GM19328 (cell line): ENCODE results near the gene CRTAP.
A peak's percentile ranks its signal among the peaks of the same experiment; 100 is the strongest.
"Not testable (repeated sequence)": the region's sequence is repeated elsewhere in the genome, so short reads cannot be mapped to it uniquely, and the experiment has no call there.

Experiments
- ATAC-seq: cut with Tn5 transposase; IDR thresholded peaks from one replicate; pipeline ENCODE4 v1.9.1; 2021; ENCODE audit warnings: mild to moderate bottlenecking, moderate library complexity; ENCODE audit not compliant: unreplicated experiment

CRTAP gene

GRCh38 chr3:33099109-33099645 lies 14.6 kb upstream of the CRTAP start:
- no peak for ATAC-seq

- ATAC-seq = no peak
Observed at GRCh38 chr3:33099701-33100100, 14.1 kb upstream of the CRTAP start.

DNA sequence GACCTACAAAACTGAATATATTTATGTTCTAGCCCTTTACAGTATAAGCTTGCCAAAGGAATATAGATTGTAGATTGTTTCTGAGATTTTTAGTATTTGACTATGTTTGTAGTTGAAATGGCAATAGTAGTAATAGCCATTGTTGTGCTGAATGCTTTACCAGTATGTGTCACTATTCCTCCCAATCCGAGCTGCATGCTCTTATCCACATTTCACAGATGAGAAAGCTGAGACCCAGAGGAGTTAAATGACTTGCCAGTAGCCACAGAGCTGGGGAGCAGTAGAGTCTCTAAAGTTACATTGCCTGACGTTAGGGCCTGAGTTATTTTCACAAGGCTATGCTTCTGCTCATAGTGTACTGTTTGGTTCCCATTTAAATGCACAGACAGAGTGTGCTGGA lies 13.6 kb upstream of the CRTAP start:
- no peak for ATAC-seq

DNA sequence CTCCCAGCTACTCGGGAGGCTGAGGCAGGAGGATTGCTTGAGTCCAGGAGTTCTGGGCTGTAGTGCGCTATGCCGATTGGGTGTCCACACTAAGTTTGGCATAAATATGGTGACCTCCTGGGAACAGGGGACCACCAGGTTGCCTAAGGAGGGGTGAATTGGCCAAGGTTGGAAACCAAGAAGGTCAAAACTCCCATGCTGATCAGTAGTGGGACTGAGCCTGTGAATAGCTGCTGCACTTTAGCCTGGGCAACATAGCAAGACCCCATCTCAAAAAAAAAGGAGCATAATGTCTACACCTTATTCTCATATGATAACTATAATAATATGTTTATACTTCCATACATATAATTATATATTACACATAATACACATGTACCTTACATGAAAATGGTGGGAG lies 10.8 kb upstream of the CRTAP start:
- no peak for ATAC-seq

GRCh38 chr3:33103480-33103879 lies 10.3 kb upstream of the CRTAP start:
- no peak for ATAC-seq

- no peak for ATAC-seq
Observed at GRCh38 chr3:33104803-33105202, 9.0 kb upstream of the CRTAP start.

- ATAC-seq = no peak
Observed at GRCh38 chr3:33105341-33105948, 8.4 kb upstream of the CRTAP start.

DNA sequence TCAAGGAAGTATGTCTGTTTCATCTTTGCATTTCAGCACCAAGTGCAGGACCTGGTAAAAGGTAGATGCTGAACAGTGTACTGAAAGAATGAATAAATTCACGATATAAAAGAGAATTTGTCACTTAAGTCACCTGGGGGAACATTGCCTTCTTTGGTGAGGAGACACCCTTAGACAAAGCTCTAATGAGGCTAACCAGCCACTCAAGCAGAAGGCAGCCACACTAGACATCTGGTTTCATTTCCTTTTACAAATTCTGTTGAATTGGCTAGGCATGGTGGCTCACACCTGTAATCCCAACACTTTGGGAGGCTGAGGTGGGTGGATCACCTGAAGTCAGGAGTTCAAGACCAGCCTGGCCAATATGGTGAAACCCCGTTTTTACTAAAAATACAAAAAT lies 7.0 kb upstream of the CRTAP start:
- not testable (repeated sequence) for ATAC-seq

- ATAC-seq = peak; percentile 37
Observed at GRCh38 chr3:33111581-33111980, 2.2 kb upstream of the CRTAP start.

DNA sequence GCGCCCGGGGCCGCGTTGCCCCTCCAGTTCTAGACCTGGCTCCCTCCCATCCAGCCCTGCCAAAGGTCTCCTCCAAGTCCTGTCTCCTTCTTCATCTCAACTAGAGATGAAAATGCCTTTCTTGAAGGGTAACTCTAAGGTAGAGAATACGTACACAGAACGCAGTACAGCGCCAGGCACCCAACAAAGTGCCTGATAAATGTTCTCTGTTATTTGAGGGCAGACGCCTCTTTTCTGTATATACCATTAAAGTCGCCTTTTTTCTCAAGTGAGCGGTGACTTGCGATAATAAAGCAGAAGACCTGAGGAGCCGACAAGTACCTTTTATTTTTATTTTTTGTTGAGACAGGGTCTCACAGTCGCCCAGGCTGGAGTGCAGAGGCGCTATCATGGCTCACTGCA lies 809 bp downstream of the CRTAP start:
- ATAC-seq = no peak

- ATAC-seq = no peak
Observed at GRCh38 chr3:33115024-33115768, 1.4 kb downstream of the CRTAP start.

GRCh38 chr3:33117461-33117860 lies 3.6 kb downstream of the CRTAP start:
- ATAC-seq = no peak

DNA sequence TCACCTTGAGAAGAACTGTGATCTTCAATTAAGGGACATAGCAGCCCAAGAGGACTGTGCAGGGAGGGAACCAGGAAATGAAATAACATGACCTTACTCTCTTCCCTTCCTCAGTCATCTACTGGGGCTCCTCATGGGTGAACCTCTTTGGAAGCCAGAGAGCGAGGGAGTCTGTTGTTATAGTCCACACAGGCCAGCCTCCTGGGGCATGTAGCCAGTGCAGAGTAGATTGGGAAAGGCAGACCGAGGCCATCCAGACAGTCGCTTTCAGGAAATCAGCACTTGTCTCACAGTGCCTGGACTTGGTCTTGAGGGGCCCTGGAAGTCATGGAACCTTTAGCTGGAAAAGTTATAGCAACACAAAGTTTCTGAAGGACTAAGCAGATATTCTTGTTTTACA lies 6.1 kb downstream of the CRTAP start:
- no peak for ATAC-seq

DNA sequence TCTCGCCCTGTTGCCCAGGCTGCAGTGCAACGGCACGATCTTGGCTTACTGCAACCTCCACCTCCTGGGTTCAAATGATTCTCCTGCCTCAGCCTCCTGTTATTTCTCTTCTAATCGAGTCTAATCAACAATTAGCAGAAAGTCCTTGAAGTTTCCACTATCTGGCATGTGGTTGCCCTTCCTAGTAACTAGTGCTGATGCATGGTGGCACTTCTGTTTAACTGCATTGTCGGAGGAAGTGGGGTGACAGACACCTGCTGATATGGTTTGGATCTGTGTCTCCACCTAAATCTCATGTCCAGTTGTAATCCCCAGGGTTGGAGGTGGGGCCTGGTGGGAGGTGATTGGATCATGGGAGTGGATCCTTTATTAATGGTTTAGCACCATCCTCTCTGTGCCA lies 9.2 kb downstream of the CRTAP start:
- no peak for ATAC-seq

- ATAC-seq = no peak
Observed at GRCh38 chr3:33124638-33125037, 10.8 kb downstream of the CRTAP start.

DNA sequence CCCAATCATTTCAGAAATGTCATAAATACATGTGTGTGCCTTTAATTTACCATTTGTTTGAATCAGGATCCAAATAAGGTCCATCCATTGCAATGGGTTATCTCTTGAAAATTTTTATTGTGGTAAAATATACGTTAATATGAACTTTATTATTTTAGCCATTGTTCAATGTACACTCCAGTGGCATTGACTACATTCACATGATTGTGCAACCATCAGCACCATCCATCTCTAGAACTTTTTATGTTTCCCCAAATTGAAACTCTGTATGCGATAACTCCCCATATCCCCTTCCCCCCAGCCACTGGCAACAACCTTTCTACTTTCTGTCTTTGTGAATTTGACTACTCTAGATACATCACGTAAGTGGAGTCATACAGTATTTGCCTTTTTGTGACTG lies 12.0 kb downstream of the CRTAP start:
- ATAC-seq = no peak

DNA sequence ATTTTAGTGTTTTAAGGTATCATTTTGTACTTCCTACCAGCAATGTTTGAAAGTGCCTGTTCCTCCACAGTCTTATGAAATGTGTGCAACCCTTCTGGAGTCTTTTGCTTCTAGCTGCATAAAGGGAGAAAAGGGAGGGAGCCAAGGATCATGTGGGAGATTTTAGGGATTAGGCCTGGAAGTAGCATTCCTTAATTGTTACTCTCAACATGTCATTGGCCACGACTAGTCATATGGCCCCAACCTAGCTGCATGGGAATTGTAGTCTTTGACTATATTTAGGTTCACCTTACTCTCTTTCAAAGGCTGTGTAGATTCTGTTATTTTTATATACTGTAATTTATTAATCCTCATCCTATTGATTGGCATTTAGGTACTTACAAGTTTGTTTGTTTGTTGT lies 14.9 kb downstream of the CRTAP start:
- no peak for ATAC-seq

DNA sequence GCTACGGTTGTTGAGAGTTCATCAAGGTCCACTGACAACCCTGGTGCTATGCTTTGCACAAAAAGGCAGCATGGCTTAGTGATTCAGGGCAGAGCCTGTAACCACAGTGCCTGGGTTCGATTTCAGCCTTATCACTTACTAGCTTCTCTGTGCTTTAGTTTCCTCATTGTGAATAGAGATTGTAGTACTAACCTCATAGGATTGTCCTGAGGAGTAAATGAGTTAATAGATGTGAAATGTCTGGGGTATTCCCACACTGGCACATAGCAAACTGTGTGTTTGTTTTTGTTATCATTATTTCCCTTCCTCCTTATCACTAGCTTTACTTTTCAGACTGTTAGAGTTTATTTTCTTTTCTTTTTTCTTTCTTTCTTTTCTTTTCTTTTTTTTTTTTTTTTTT lies 16.3 kb downstream of the CRTAP start:
- ATAC-seq = no peak

GRCh38 chr3:33131331-33132018 lies 17.7 kb downstream of the CRTAP start:
- ATAC-seq = no peak

GRCh38 chr3:33132019-33132360 lies 18.2 kb downstream of the CRTAP start:
- ATAC-seq = no peak

- no peak for ATAC-seq
Observed at GRCh38 chr3:33134026-33134625, 20.3 kb downstream of the CRTAP start.

GRCh38 chr3:33137691-33138090 lies 23.9 kb downstream of the CRTAP start:
- ATAC-seq = no peak
